Smooth muscle cell (in vitro differentiated cells): ENCODE measurements around the gene PCDH9. TPM values are rescaled to one million over a fixed set of nuclear protein-coding genes. Genes with fewer than 3 reads are reported as not detected.

Experiments used
- DNase-seq: peaks from one replicate; lab custom pipeline; 2025; ENCODE audit not compliant: unreplicated experiment; lab: John Stamatoyannopoulos, UW
- H2AFZ ChIP-seq: fragments of 200-600 bp; sonication (generic); 2 replicates; pipeline ENCODE4 v1.6.0; 2016; ENCODE audit warnings: antibody characterized with exemption, low read depth, mild to moderate bottlenecking
- H3F3A ChIP-seq: fragments of 200-600 bp; sonication (generic); 2 replicates; pipeline ENCODE4 v1.6.0; 2017; ENCODE audit warnings: antibody characterized with exemption, low read depth
- H3K27ac ChIP-seq: fragments of 200-600 bp; sonication (generic); 2 replicates; pipeline ENCODE4 v1.5.1; 2016; ENCODE audit warnings: low read depth, mild to moderate bottlenecking
- H3K27me3 ChIP-seq: fragments of 200-600 bp; sonication (generic); 2 replicates; pipeline ENCODE4 v1.6.1; 2016; ENCODE audit warnings: low read depth, mild to moderate bottlenecking
- H3K36me3 ChIP-seq: fragments of 200-600 bp; sonication (generic); 2 replicates; pipeline ENCODE4 v1.5.1; 2016; ENCODE audit warnings: low read depth
- H3K4me1 ChIP-seq: fragments of 200-600 bp; sonication (generic); 2 replicates; pipeline ENCODE4 v1.5.1; 2016; ENCODE audit warnings: low read depth
- H3K4me2 ChIP-seq: fragments of 200-600 bp; sonication (generic); 2 replicates; pipeline ENCODE4 v1.6.0; 2016; ENCODE audit warnings: mild to moderate bottlenecking
- H3K4me3 ChIP-seq: fragments of 200-600 bp; sonication (generic); 2 replicates; pipeline ENCODE4 v1.5.1; 2016; ENCODE audit warnings: mild to moderate bottlenecking
- H3K79me2 ChIP-seq: fragments of 200-600 bp; sonication (generic); 2 replicates; pipeline ENCODE4 v1.6.0; 2016; ENCODE audit warnings: low read depth, mild to moderate bottlenecking
- H3K9ac ChIP-seq: fragments of 200-600 bp; sonication (generic); 2 replicates; pipeline ENCODE4 v1.6.0; 2016; ENCODE audit warnings: low read depth
- H3K9me3 ChIP-seq: fragments of 200-600 bp; sonication (generic); replicated peaks from 2 replicates; pipeline ENCODE4 v1.5.1; 2016; ENCODE audit warnings: low read depth
- H4K20me1 ChIP-seq: fragments of 200-600 bp; sonication (generic); 2 replicates; pipeline ENCODE4 v1.6.0; 2016; ENCODE audit warnings: low read depth
- WGBS: methylation state at CpG from one replicate; pipeline ENCODE4 v1.1.7; 2016; ENCODE audit warnings: low lambda C conversion rate; 5-methylcytosine and 5-hydroxymethylcytosine counted together
- polyA plus RNA-seq: library from polyadenylated mRNA; unstranded; fragments of >200 nt; fragmentation: Nextera tagmentation; extraction: Ambion mirVana; gene quantifications from 2 replicates; pipeline ENCODE4 v1.2.1, GENCODE V29; 2016
- total RNA-seq: library from RNA; depleted of rRNA; stranded (reverse); fragments of >200 nt; gene quantifications from 2 replicates; pipeline ENCODE4 v1.2.3, GENCODE V29; 2014
- TF ChIP-seq, protein P1 (sequence below): fragments of 200-600 bp; sonication (generic); IDR thresholded peaks from 2 replicates; pipeline ENCODE4 v1.5.1; 2017; ENCODE audit warnings: borderline replicate concordance, mild to moderate bottlenecking, antibody characterized with exemption; ENCODE audit not compliant: insufficient read depth, poor library complexity, severe bottlenecking

The PCDH9 gene
- total and polyA plus RNA-seq, 2 experiments from 2014 or later: 0.65 to 1.9 TPM

DNA sequence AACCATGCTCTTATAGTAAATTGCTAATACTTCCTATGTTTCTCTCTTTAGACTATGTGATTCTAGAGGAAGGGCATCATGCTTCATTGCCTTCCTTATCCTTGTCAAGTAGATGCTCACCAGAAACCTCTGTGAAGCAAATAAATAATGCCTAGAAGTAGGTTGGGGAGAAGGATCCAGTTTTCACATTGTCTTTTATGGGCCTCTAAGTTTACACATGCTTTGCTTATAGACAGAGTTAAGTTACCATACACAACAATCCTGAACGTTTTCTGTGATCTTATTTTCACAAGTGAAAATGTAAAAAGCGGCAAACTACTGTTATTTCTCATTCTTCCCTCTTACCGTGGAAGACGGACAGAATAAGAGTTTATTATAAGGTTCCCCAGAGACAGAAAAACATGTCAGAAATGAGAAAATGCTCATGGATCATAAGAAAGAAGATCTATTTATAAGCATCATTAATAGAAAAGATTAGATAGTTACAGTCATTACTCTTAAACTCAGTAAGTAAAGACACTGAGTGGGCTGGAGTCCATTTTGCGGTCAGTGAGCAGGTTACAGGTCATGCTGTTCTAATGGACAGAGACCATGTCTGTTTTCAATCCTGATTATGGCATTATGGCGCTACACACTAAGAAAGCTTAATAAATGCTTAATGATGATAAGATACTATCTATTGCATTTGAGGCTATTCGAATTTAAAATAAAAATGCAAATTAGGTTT, 723.9 kb downstream of the PCDH9 start:
- Histone ChIP-seq H3K79me2 (no peaks in the 10 kb centered on the region), H3K9me3 (no peaks in the 10 kb centered on the region), H2AFZ (no peak overlapping the region), H3K4me3 (no peak overlapping the region), H3K36me3 (no peaks in the 10 kb centered on the region), H3K27me3 (no peaks in the 10 kb centered on the region), H3F3A (no peaks in the 10 kb centered on the region), H4K20me1 (no peaks in the 10 kb centered on the region), H3K4me2 (no peak overlapping the region), H3K9ac (no peak overlapping the region), H3K4me1 (peaks cover 9% of the 10 kb centered on the region), H3K27ac (no peak overlapping the region)
- 95% methylated on average over 7 of the region's 7 CpGs for WGBS
- TF ChIP-seq, protein P1, sequence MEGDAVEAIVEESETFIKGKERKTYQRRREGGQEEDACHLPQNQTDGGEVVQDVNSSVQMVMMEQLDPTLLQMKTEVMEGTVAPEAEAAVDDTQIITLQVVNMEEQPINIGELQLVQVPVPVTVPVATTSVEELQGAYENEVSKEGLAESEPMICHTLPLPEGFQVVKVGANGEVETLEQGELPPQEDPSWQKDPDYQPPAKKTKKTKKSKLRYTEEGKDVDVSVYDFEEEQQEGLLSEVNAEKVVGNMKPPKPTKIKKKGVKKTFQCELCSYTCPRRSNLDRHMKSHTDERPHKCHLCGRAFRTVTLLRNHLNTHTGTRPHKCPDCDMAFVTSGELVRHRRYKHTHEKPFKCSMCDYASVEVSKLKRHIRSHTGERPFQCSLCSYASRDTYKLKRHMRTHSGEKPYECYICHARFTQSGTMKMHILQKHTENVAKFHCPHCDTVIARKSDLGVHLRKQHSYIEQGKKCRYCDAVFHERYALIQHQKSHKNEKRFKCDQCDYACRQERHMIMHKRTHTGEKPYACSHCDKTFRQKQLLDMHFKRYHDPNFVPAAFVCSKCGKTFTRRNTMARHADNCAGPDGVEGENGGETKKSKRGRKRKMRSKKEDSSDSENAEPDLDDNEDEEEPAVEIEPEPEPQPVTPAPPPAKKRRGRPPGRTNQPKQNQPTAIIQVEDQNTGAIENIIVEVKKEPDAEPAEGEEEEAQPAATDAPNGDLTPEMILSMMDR: no peak
- DNase-seq: no peak

DNA sequence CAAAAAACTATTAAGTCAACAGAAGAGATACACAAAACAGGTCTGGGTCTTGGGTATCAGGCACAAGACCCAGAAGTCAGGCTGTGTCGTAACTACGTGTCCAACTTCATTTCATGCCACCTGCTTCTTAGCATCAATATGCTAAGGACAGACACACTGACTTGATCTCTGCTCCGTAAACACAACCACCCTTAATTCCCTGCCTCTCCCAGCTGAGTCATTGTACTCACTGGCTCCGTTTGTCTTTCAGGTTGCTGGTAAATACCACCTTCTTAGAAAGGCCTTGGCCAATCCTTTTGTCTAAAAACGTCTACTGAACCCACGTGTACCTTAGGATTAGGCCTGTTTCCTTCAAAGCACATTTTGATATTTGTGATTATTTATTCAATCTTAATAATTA, 726.2 kb downstream of the PCDH9 start:
- Histone ChIP-seq H4K20me1 (no peaks in the 10 kb centered on the region), H3F3A (no peaks in the 10 kb centered on the region), H3K36me3 (no peaks in the 10 kb centered on the region), H3K27me3 (no peaks in the 10 kb centered on the region), H3K79me2 (no peaks in the 10 kb centered on the region), H3K9me3 (no peaks in the 10 kb centered on the region), H3K4me2 (no peak overlapping the region), H3K27ac (no peak overlapping the region), H3K9ac (no peak overlapping the region), H3K4me3 (no peak overlapping the region), H3K4me1 (peaks cover 9% of the 10 kb centered on the region), H2AFZ (no peak overlapping the region)
- TF ChIP-seq, protein P1: no peak
- DNase-seq: no peak
- 50% methylated on average over 6 of the region's 6 CpGs for WGBS

DNA sequence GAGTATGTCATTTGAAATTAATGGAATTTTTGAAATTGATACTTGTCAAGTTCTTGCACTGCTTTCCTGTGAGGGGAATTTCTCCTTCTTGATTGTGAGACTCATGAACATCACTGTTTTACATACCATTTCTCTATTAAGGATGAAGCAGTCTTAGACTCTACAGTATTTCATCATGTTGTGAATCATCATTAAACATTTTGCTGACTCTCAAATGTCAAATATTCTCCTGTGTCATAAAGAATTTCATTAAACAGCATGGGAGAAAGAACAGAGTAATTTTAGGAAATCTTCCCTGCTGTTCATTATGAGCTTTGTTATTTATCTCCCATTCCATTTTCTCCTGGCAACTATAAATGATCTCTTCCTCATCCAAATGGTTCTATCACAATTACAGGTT, 729.0 kb downstream of the PCDH9 start:
- H3K9me3 ChIP-seq: no peaks in the 10 kb centered on the region
- H3K4me1 ChIP-seq: peaks cover 9% of the 10 kb centered on the region
- H3K79me2 ChIP-seq: no peaks in the 10 kb centered on the region
- H2AFZ ChIP-seq: no peak overlapping the region
- no peak overlapping the region for H3K27ac ChIP-seq
- H4K20me1 ChIP-seq: no peaks in the 10 kb centered on the region
- TF ChIP-seq, protein P1: no peak
- H3K4me2 ChIP-seq: no peak overlapping the region
- H3K9ac ChIP-seq: no peak overlapping the region
- no peak overlapping the region for H3K4me3 ChIP-seq
- H3F3A ChIP-seq: no peaks in the 10 kb centered on the region
- no peaks in the 10 kb centered on the region for H3K36me3 ChIP-seq
- DNase-seq: no peak
- no peaks in the 10 kb centered on the region for H3K27me3 ChIP-seq

DNA sequence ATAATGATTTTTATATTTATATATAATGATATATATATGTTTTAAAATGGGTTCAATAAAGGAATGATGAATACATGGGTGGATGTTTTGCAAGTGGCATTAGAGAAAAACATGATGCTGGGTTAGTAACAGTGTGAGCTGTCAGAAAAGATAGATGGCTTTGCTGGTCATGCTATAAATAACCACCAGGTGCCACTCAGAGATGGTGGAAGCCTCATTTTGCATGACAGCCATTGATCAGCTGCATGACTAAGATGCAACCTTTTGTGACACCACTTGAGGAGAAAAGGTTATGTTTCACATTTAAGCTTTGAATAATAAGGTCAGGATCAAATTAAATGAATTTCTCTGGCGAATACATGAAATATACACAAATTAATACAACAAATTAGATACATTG, 737.7 kb downstream of the PCDH9 start:
- H3K27ac ChIP-seq: no peak overlapping the region
- no peak overlapping the region for H3K4me2 ChIP-seq
- H3K9me3 ChIP-seq: no peaks in the 10 kb centered on the region
- no peak overlapping the region for H3K4me3 ChIP-seq
- no peaks in the 10 kb centered on the region for H3K27me3 ChIP-seq
- no peaks in the 10 kb centered on the region for H3F3A ChIP-seq
- H4K20me1 ChIP-seq: no peaks in the 10 kb centered on the region
- H2AFZ ChIP-seq: no peak overlapping the region
- H3K36me3 ChIP-seq: no peaks in the 10 kb centered on the region
- no peak overlapping the region for H3K9ac ChIP-seq
- no peak for DNase-seq
- WGBS: 33% methylated on average over 1 of the region's 1 CpG
- no peaks in the 10 kb centered on the region for H3K79me2 ChIP-seq
- TF ChIP-seq, protein P1: peak; percentile 9
- H3K4me1 ChIP-seq: no peaks in the 10 kb centered on the region
